Endothelial cell of umbilical vein (primary cell): ENCODE data around the gene MACROD2. TPM values are rescaled to one million over a fixed set of nuclear protein-coding genes. Genes with fewer than 3 reads are reported as not detected.

Experiments used
- BruUV-seq: library from RNA; stranded (reverse); fragments of 400-500 nt; replicated peaks from 2 replicates; lab custom pipeline; 2021; lab: Mats Ljungman, UMichigan
- CTCF ChIA-PET: fragments of 300-600, 350-600 bp; sonication (Branson Sonifier 250); formaldehyde crosslinking; loops from one replicate; lab custom pipeline; 2021; ENCODE audit warnings: antibody characterized with exemption, inconsistent platforms; lab: Charles Lee
- POLR2A ChIA-PET: fragments of 300-600, 350-600 bp; sonication (Branson Sonifier 250); formaldehyde crosslinking; loops from one replicate; lab custom pipeline; 2021; ENCODE audit warnings: antibody characterized with exemption, inconsistent platforms; lab: Charles Lee
- DNase-seq: peaks from one replicate; pipeline ENCODE4 v3.0.0-alpha.2; 2011; ENCODE audit warnings: low read depth, low spot score
- FAIRE-seq: peaks from 2 replicates; lab custom pipeline; 2011; peaks lifted over from hg19 to GRCh38; lab: Jason Lieb, UNC
- H2AFZ ChIP-seq: 2 replicates; pipeline ENCODE4 v1.6.0; 2012; ENCODE audit warnings: low read depth, low read length, control low read depth, inconsistent platforms
- H3K27ac ChIP-seq: 2 replicates; pipeline ENCODE4 v1.5.1; 2011; ENCODE audit warnings: low read depth, mild to moderate bottlenecking, control low read depth, low read length, moderate library complexity; ENCODE audit not compliant: insufficient read depth
- H3K27me3 ChIP-seq, 2 experiments: 2 replicates each; pipeline versions ENCODE4 v1.6.0 to v1.6.1; 2011; ENCODE audit warnings: low read length in 2 of 2, mixed read lengths in 1 of 2; ENCODE audit not compliant: control insufficient read depth in 2 of 2, insufficient read depth in 2 of 2
- H3K36me3 ChIP-seq, 2 experiments: 2 replicates in 1 of 2; 3 replicates in 1 of 2; pipeline ENCODE4 v1.5.1; 2011; ENCODE audit warnings: low read length in 2 of 2, mild to moderate bottlenecking in 1 of 2, moderate library complexity in 1 of 2; ENCODE audit not compliant: control insufficient read depth in 2 of 2, insufficient read depth in 2 of 2; ENCODE audit errors: extremely low read depth in 1 of 2
- H3K4me1 ChIP-seq: 3 replicates; pipeline ENCODE4 v1.5.1; 2011; ENCODE audit warnings: mild to moderate bottlenecking, low read length; ENCODE audit not compliant: control insufficient read depth, insufficient read depth; ENCODE audit errors: extremely low read depth
- H3K4me2 ChIP-seq: 2 replicates; pipeline ENCODE4 v1.6.1; 2011; ENCODE audit warnings: low read length, control low read depth, mixed read lengths; ENCODE audit not compliant: insufficient read depth
- H3K4me3 ChIP-seq, 3 experiments: fragments of 200-600 bp in 1 of 3; sonication (generic), shearing (Covaris generic) in 1 of 3; replicated peaks in 1 of 3; 2 replicates each; pipeline ENCODE4 v1.5.1; 2011 to 2016; ENCODE audit warnings: control low read depth in 3 of 3, low read length in 3 of 3, mild to moderate bottlenecking in 2 of 3, inconsistent platforms in 1 of 3, low read depth in 1 of 3, moderate library complexity in 1 of 3; ENCODE audit not compliant: insufficient read depth in 1 of 3
- H3K79me2 ChIP-seq: 2 replicates; pipeline ENCODE4 v1.6.0; 2012; ENCODE audit warnings: low read length, inconsistent platforms; ENCODE audit not compliant: control insufficient read depth, insufficient read depth
- H3K9ac ChIP-seq: replicated peaks from 2 replicates; pipeline ENCODE3; 2011; ENCODE audit warnings: low read length, control low read depth; ENCODE audit not compliant: insufficient read depth; ENCODE audit errors: extremely low read depth
- H3K9me1 ChIP-seq: replicated peaks from 3 replicates; pipeline ENCODE4 v1.6.0; 2011; ENCODE audit warnings: mild to moderate bottlenecking, low read length; ENCODE audit not compliant: control insufficient read depth, insufficient read depth; ENCODE audit errors: extremely low read depth
- H3K9me3 ChIP-seq: replicated peaks from 2 replicates; pipeline ENCODE4 v1.5.1; 2012; ENCODE audit warnings: low read length, inconsistent platforms; ENCODE audit not compliant: control insufficient read depth, insufficient read depth
- H4K20me1 ChIP-seq: replicated peaks from 2 replicates; pipeline ENCODE3; 2011; ENCODE audit warnings: mild to moderate bottlenecking, low read length; ENCODE audit not compliant: control insufficient read depth, insufficient read depth; ENCODE audit errors: extremely low read depth
- CTCF ChIP-seq, 2 donors: IDR thresholded peaks; 1 replicate in 1 of 2; 2 replicates in 1 of 2; pipeline ENCODE4 v1.5.1; 2011; ENCODE audit warnings: low read length in 2 of 2, mild to moderate bottlenecking in 2 of 2, moderate library complexity in 2 of 2, control low read depth in 1 of 2, inconsistent platforms in 1 of 2, low read depth in 1 of 2; ENCODE audit not compliant: insufficient read depth in 1 of 2; ENCODE audit errors: extremely low read depth in 1 of 2
- EZH2 ChIP-seq: IDR thresholded peaks from 2 replicates; pipeline ENCODE4 v1.6.1; 2012; ENCODE audit warnings: borderline replicate concordance, low read depth, mild to moderate bottlenecking, moderate library complexity, low read length, inconsistent platforms; ENCODE audit not compliant: severe bottlenecking
- FOS ChIP-seq: IDR thresholded peaks from 2 replicates; pipeline ENCODE4 v1.6.1; 2011; ENCODE audit warnings: mild to moderate bottlenecking, low read length, moderate library complexity, borderline replicate concordance; ENCODE audit not compliant: insufficient read depth
- GATA2 ChIP-seq: IDR thresholded peaks from 2 replicates; pipeline ENCODE4 v1.7.0; 2011; ENCODE audit warnings: low read depth, mild to moderate bottlenecking, moderate library complexity, mixed read lengths, low read length; ENCODE audit not compliant: insufficient read length, insufficient read depth
- JUN ChIP-seq: IDR thresholded peaks from 2 replicates; pipeline ENCODE4 v1.6.1; 2011; ENCODE audit warnings: borderline replicate concordance, low read depth; ENCODE audit not compliant: insufficient read length, insufficient read depth
- MYC ChIP-seq: IDR thresholded peaks from one replicate; pipeline ENCODE4 v1.6.1; 2011; ENCODE audit warnings: mild to moderate bottlenecking, low read depth, low read length
- POLR2A ChIP-seq: IDR thresholded peaks from 2 replicates; pipeline ENCODE4 v1.6.1; 2012; ENCODE audit warnings: low read depth, mild to moderate bottlenecking, control low read depth, low read length
- POLR2AphosphoS5 ChIP-seq: IDR thresholded peaks from 2 replicates; pipeline ENCODE4 v1.6.1; 2012; ENCODE audit warnings: low read depth, mild to moderate bottlenecking, control low read depth, low read length, moderate library complexity; ENCODE audit not compliant: insufficient read depth
- dilution Hi-C: fragments of 300-500 bp; cut with MboI; formaldehyde crosslinking; loops from one replicate; pipeline ENCODE4 v1.15.0; 2019; ENCODE audit warnings: low sequenced_read_pairs; ENCODE audit not compliant: extremely low pct_ligation_motif_present
- intact Hi-C: fragments of 100-400 bp; cut with micrococcal nuclease; formaldehyde crosslinking; loops from one replicate; pipeline ENCODE4 v1.10.0; 2022
- polyA plus RNA-seq, 4 experiments: library from polyadenylated mRNA; depleted of rRNA in 3 of 4; stranded (reverse) in 3 of 4; unstranded in 1 of 4; fragments of >200 nt; gene quantifications; 2 replicates each; pipeline versions ENCODE4 v1.2.1 to v1.2.3, GENCODE V29; 2011 to 2012; ENCODE audit warnings: missing spikeins in 1 of 4
- total RNA-seq: library from RNA; stranded (reverse); gene quantifications from 2 replicates; pipeline ENCODE4 v1.2.3, GENCODE V29; 2021
- TF ChIP-seq, protein P1 (sequence below): IDR thresholded peaks from 2 replicates; pipeline ENCODE4 v1.6.1; 2011; ENCODE audit not compliant: insufficient read depth, insufficient read length

Gene MACROD2
- total and polyA plus RNA-seq, 2 donors (not counting 3 experiments of a cell fraction or from before 2014, with no cell fraction given): 0.11 to 0.73 TPM

GRCh38 chr20:14069796-14070195 is 74.5 kb downstream of the MACROD2 start:
- Histone ChIP-seq H2AFZ (no peak overlapping the region), H3K9me3 (no peaks in the 10 kb centered on the region), H3K4me3 (no peak overlapping the region), H3K4me1 (no peaks in the 10 kb centered on the region), H3K9me1 (no peaks in the 10 kb centered on the region), H3K27ac (no peak overlapping the region), H4K20me1 (no peaks in the 10 kb centered on the region), H3K36me3 (no peaks in the 10 kb centered on the region), H3K79me2 (no peaks in the 10 kb centered on the region), H3K27me3 (no peaks in the 10 kb centered on the region), H3K9ac (no peak overlapping the region), H3K4me2 (no peak overlapping the region)
- intact Hi-C loops (no loop called here), dilution Hi-C loops (no loop called here)
- FAIRE-seq (no peak), DNase-seq (no peak)
- BruUV-seq: no TSS peak
- TF ChIP-seq POLR2AphosphoS5 (no peak), POLR2A (no peak), JUN (no peak), GATA2 (no peak), MYC (no peak), CTCF (IDR thresholded peaks at IDR 0.05; ENCODE audit: extremely low read depth in 1 of 2, insufficient read depth in 1 of 2, low read depth in 1 of 2, low read length in 2 of 2) (no peak), FOS (no peak), EZH2 (no peak)
- TF ChIP-seq, protein P1, sequence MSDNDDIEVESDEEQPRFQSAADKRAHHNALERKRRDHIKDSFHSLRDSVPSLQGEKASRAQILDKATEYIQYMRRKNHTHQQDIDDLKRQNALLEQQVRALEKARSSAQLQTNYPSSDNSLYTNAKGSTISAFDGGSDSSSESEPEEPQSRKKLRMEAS: no peak
- ChIA-PET CTCF (no interaction called here), POLR2A (no interaction called here)
